SHP77 treated with DMSO at 0.1 percent for 48 hours (cell line): ENCODE measurements around the gene EIF4E1B.

Source experiments
- DNase-seq: peaks from one replicate; lab custom pipeline; 2025; lab: John Stamatoyannopoulos, UW

The EIF4E1B gene

GRCh38 chr5:176664479-176664878 lies 34.0 kb downstream of the EIF4E1B start:
- no peak for DNase-seq

- DNase-seq, result no peak
These were observed 34.4 kb downstream of the EIF4E1B start for GRCh38 chr5:176664886-176665285.

- no peak for DNase-seq
These were observed 35.0 kb downstream of the EIF4E1B start for GRCh38 chr5:176665517-176665916.

- DNase-seq, result no peak
These were observed 37.2 kb downstream of the EIF4E1B start for GRCh38 chr5:176667637-176668036.

GRCh38 chr5:176670449-176670848 lies 40.0 kb downstream of the EIF4E1B start:
- no peak for DNase-seq

- no peak for DNase-seq
These were observed 40.9 kb downstream of the EIF4E1B start for GRCh38 chr5:176671399-176671798.

- DNase-seq, result no peak
These were observed 41.6 kb downstream of the EIF4E1B start for GRCh38 chr5:176671890-176672747.

GRCh38 chr5:176673651-176674583 lies 43.4 kb downstream of the EIF4E1B start:
- no peak for DNase-seq

GRCh38 chr5:176674799-176675198 lies 44.3 kb downstream of the EIF4E1B start:
- DNase-seq, result no peak

GRCh38 chr5:176675676-176676360 lies 45.3 kb downstream of the EIF4E1B start:
- no peak for DNase-seq

- DNase-seq, result no peak
These were observed 45.9 kb downstream of the EIF4E1B start for GRCh38 chr5:176676361-176676824.

- DNase-seq, result no peak
These were observed 46.9 kb downstream of the EIF4E1B start for GRCh38 chr5:176677209-176677939.

GRCh38 chr5:176678584-176678983 lies 48.1 kb downstream of the EIF4E1B start:
- no peak for DNase-seq

- DNase-seq, result no peak
These were observed 49.1 kb downstream of the EIF4E1B start for GRCh38 chr5:176679365-176680225.

GRCh38 chr5:176680226-176680563 lies 49.7 kb downstream of the EIF4E1B start:
- DNase-seq, result no peak

- no peak for DNase-seq
These were observed 51.6 kb downstream of the EIF4E1B start for GRCh38 chr5:176682016-176682531.

GRCh38 chr5:176685010-176685409 lies 54.5 kb downstream of the EIF4E1B start:
- DNase-seq, result no peak

GRCh38 chr5:176687247-176687646 lies 56.8 kb downstream of the EIF4E1B start:
- no peak for DNase-seq

GRCh38 chr5:176687881-176688280 lies 57.4 kb downstream of the EIF4E1B start:
- no peak for DNase-seq

- no peak for DNase-seq
These were observed 60.4 kb downstream of the EIF4E1B start for GRCh38 chr5:176690911-176691310.
